Transverse colon (tissue), 4 donors: ENCODE data around the gene MST1R. TPM values are rescaled to one million over a fixed set of nuclear protein-coding genes. Genes with fewer than 3 reads are reported as not detected.
"Not testable (repeated sequence)": the region's sequence is repeated elsewhere in the genome, so short reads cannot be mapped to it uniquely, and the experiment has no call there.

Experiments
- DNase-seq: peaks from one replicate; pipeline ENCODE4 v3.0.0-alpha.2; 2019
- H3K27ac ChIP-seq, 4 donors: fragments of 200-600 bp; sonication (generic); 2 replicates each; pipeline ENCODE4 v1.5.1; 2016 to 2018; ENCODE audit warnings: inconsistent platforms in 4 of 4
- H3K27me3 ChIP-seq: fragments of 200-600 bp; sonication (generic); 2 replicates; pipeline ENCODE4 v1.5.1; 2017; ENCODE audit warnings: inconsistent platforms
- H3K36me3 ChIP-seq, 4 donors: fragments of 200-600 bp; sonication (generic); 2 replicates each; pipeline ENCODE4 v1.5.1; 2017 to 2019; ENCODE audit warnings: inconsistent platforms in 4 of 4
- H3K4me1 ChIP-seq, 4 donors: fragments of 200-600 bp; sonication (generic); 2 replicates each; pipeline ENCODE4 v1.5.1; 2017 to 2020; ENCODE audit warnings: inconsistent platforms in 4 of 4
- H3K4me3 ChIP-seq, 4 donors: fragments of 200-600 bp; sonication (generic); 1 replicate in 1 of 4; 2 replicates in 3 of 4; pipeline versions ENCODE4 v1.5.1 to v1.6.1; 2017 to 2019; ENCODE audit warnings: inconsistent platforms in 4 of 4
- H3K9me3 ChIP-seq, 2 donors: fragments of 200-600 bp; sonication (generic); 2 replicates each; pipeline ENCODE4 v1.5.1; 2017 to 2019; ENCODE audit warnings: inconsistent platforms in 2 of 2
- CTCF ChIP-seq, 5 experiments: fragments of 200-600 bp in 3 of 5; fragments of 450-650 bp in 2 of 5; sonication (generic) in 3 of 5; IDR thresholded peaks; 1 replicate in 2 of 5; 2 replicates in 3 of 5; pipeline ENCODE4 v1.5.1; 2016 to 2017; ENCODE audit warnings: antibody characterized with exemption in 5 of 5, inconsistent platforms in 3 of 5, mild to moderate bottlenecking in 2 of 5, moderate library complexity in 1 of 5
- EP300 ChIP-seq: sonication (generic); formaldehyde crosslinking; IDR thresholded peaks from one replicate; pipeline ENCODE4 v1.6.1; 2017; ENCODE audit warnings: antibody characterized with exemption, low read depth
- POLR2A ChIP-seq: fragments of 450-650 bp; IDR thresholded peaks from one replicate; pipeline ENCODE4 v1.6.1; 2016; ENCODE audit warnings: antibody characterized with exemption, mild to moderate bottlenecking, moderate library complexity
- POLR2AphosphoS5 ChIP-seq, 3 donors: sonication (generic); formaldehyde crosslinking; IDR thresholded peaks; one replicate each; pipeline ENCODE4 v1.6.1; 2016; ENCODE audit warnings: antibody characterized with exemption in 3 of 3
- whole genome bisulfite sequencing, 2 donors: methylation state at CpG; one replicate each; pipeline ENCODE4 v1.1.5; 2018; ENCODE audit warnings: low coverage in 1 of 2; 5-methylcytosine and 5-hydroxymethylcytosine counted together
- in situ Hi-C, 4 donors: fragments of 200-750 bp; cut with MboI; loops; one replicate each; pipeline versions ENCODE4 v1.15.0 to v1.15.1; 2017; ENCODE audit warnings: low sequenced_read_pairs in 3 of 4, low pct_ligation_motif_present in 1 of 4, low pct_unique_long_range_greater_than_20kb in 1 of 4
- intact Hi-C: fragments of 100-400 bp; cut with DNase I; formaldehyde crosslinking; loops from one replicate; pipeline ENCODE4 v1.15.1; 2023; ENCODE audit warnings: low total_unique reads
- total RNA-seq, 4 donors: library from RNA; depleted of rRNA; stranded (reverse); fragments of >200 nt; gene quantifications; one replicate each; pipeline ENCODE4 v1.1.0, GENCODE V29; 2016

Gene MST1R
- total RNA-seq, 4 donors from 2014 or later, result 92.8 to 323 (median 138) TPM

- intact Hi-C loops, result no loop called here
Observed at GRCh38 chr3:49939858-49940666, 36.4 kb upstream of the MST1R start, which contains the start of gene RBM6. Gene RBM6 (plus strand): TSS chr3:49940150. CDS start chr3:49962642, 22,492 bp downstream.

GRCh38 chr3:49937090-49937489 is 33.4 kb upstream of the MST1R start:
- 50 to 55% methylated on average over 3 of the region's 3 CpGs for WGBS, 2 donors
- DNase-seq, result no peak
- H3K27ac ChIP-seq, result no peak overlapping the region
- TF ChIP-seq POLR2AphosphoS5 (IDR thresholded peaks at IDR 0.05), result no peak
- TF ChIP-seq EP300, result no peak
- no peak for TF ChIP-seq CTCF (IDR thresholded peaks at IDR 0.05)
- no peak for TF ChIP-seq POLR2A
- no peak overlapping the region for H3K4me3 ChIP-seq
- intact Hi-C loops, result no loop called here
- in situ Hi-C loops, result no loop called here
- H3K4me1 ChIP-seq, result peaks cover 5 to 17% (median 12%) of the 10 kb centered on the region in 4 donors
- no peaks in the 10 kb centered on the region for H3K36me3 ChIP-seq
- no peaks in the 10 kb centered on the region for H3K9me3 ChIP-seq
- no peaks in the 10 kb centered on the region for H3K27me3 ChIP-seq

More at GRCh38 chr3:49939858-49940666, 36.4 kb upstream of the MST1R start, which contains the start of gene RBM6:
- no peaks in the 10 kb centered on the region for H3K36me3 ChIP-seq
- peaks cover 9 to 29% (median 14%) of the 10 kb centered on the region in 4 donors for H3K4me1 ChIP-seq
- TF ChIP-seq EP300 (no peak), POLR2AphosphoS5 (IDR thresholded peaks at IDR 0.05) (peak; percentile 82 to 92 (median 89)), POLR2A (peak; percentile 93), CTCF (IDR thresholded peaks at IDR 0.05) (peak in 2 of 5 experiments; percentile 7 to 28)
- peak within 1 kb of the TSS; percentile 96 to 99 (median 97) for H3K27ac ChIP-seq
- no peaks in the 10 kb centered on the region for H3K27me3 ChIP-seq
- H3K4me3 ChIP-seq, result peak within 1 kb of the TSS; percentile 67 to 93 (median 82)
- in situ Hi-C loops, result no loop called here
- no peaks in the 10 kb centered on the region for H3K9me3 ChIP-seq
- peak; percentile 98 for DNase-seq
- 0 to 1% methylated on average over 1 to 63 of the region's 74 CpGs for WGBS, 2 donors

GRCh38 chr3:49932281-49932680 is 28.6 kb upstream of the MST1R start:
- H3K4me1 ChIP-seq, result peaks cover 10 to 22% (median 16%) of the 10 kb centered on the region in 4 donors
- H3K4me3 ChIP-seq, DNase-seq, intact Hi-C loops, H3K9me3 ChIP-seq, H3K36me3 ChIP-seq, H3K27ac ChIP-seq, in situ Hi-C loops, H3K27me3 ChIP-seq: not testable (repeated sequence)
- 93 to 96% methylated on average over 4 to 15 of the region's 15 CpGs for WGBS, 2 donors

- in situ Hi-C loops (no loop called here), intact Hi-C loops (no loop called here)
- Histone ChIP-seq H3K27me3 (no peaks in the 10 kb centered on the region), H3K27ac (peak overlapping the region in 3 of 4 donors; percentile 86 to 92 (median 91)), H3K4me1 (peaks cover 10 to 22% (median 16%) of the 10 kb centered on the region in 4 donors), H3K9me3 (no peaks in the 10 kb centered on the region), H3K4me3 (no peak overlapping the region), H3K36me3 (no peaks in the 10 kb centered on the region)
- DNase-seq, result peak; percentile 33
- WGBS, 2 donors, result 70% methylated on average over 1 of the region's 1 CpG; no CpG with 5 or more reads in 1 of the 2 donors
- no peak for TF ChIP-seq EP300
Observed at GRCh38 chr3:49930922-49931321, 27.2 kb upstream of the MST1R start.

GRCh38 chr3:49930168-49930690 is 26.6 kb upstream of the MST1R start:
- WGBS, 2 donors, result 49 to 58% methylated on average over 4 to 16 of the region's 16 CpGs
- TF ChIP-seq POLR2AphosphoS5 (IDR thresholded peaks at IDR 0.05) (no peak), POLR2A (no peak), CTCF (IDR thresholded peaks at IDR 0.05) (no peak), EP300 (no peak)
- peaks cover 10 to 22% (median 16%) of the 10 kb centered on the region in 4 donors for H3K4me1 ChIP-seq
- H3K27me3 ChIP-seq, result no peaks in the 10 kb centered on the region
- intact Hi-C loops (no loop called here), in situ Hi-C loops (no loop called here)
- H3K36me3 ChIP-seq, result no peaks in the 10 kb centered on the region
- H3K27ac ChIP-seq, result peak overlapping the region; percentile 86 to 92 (median 90)
- peak overlapping the region in 3 of 4 donors; percentile 61 to 69 (median 64) for H3K4me3 ChIP-seq
- H3K9me3 ChIP-seq, result no peaks in the 10 kb centered on the region
- no peak for DNase-seq
